Spinal cord (tissue), 10 donors: ENCODE data around the gene SIGLEC5. TPM values are rescaled to one million over a fixed set of nuclear protein-coding genes. Genes with fewer than 3 reads are reported as not detected.
"Not testable (repeated sequence)": the region's sequence is repeated elsewhere in the genome, so short reads cannot be mapped to it uniquely, and the experiment has no call there.

Experiments
- DNase-seq, 6 donors: peaks; one replicate each; pipeline versions ENCODE4 v3.0.0 to v3.0.0-alpha.2; 2013 to 2015; ENCODE audit warnings: low spot score in 6 of 6, low read depth in 4 of 6
- H3K27ac ChIP-seq: one replicate; pipeline ENCODE4 v1.5.1; 2013; ENCODE audit warnings: low read depth, low read length, control low read depth
- H3K27me3 ChIP-seq: one replicate; pipeline ENCODE4 v1.6.1; 2013; ENCODE audit warnings: low read length; ENCODE audit not compliant: control insufficient read depth, insufficient read depth
- H3K36me3 ChIP-seq: one replicate; pipeline ENCODE4 v1.6.1; 2013; ENCODE audit warnings: low read length; ENCODE audit not compliant: control insufficient read depth, insufficient read depth
- H3K4me1 ChIP-seq: one replicate; pipeline ENCODE4 v1.6.1; 2013; ENCODE audit warnings: low read length; ENCODE audit not compliant: control insufficient read depth, insufficient read depth
- H3K4me3 ChIP-seq: one replicate; pipeline ENCODE4 v1.5.1; 2013; ENCODE audit warnings: low read depth, low read length, control low read depth
- H3K9me3 ChIP-seq: one replicate; pipeline ENCODE4 v1.6.1; 2013; ENCODE audit warnings: low read length; ENCODE audit not compliant: control insufficient read depth, insufficient read depth
- WGBS: methylation state at CpG from one replicate; pipeline ENCODE4 v1.1.5; 2013; ENCODE audit warnings: missing lambda C conversion rate; ENCODE audit not compliant: insufficient coverage; 5-methylcytosine and 5-hydroxymethylcytosine counted together
- long read RNA-seq, 4 donors: transcript quantifications; one replicate each; lab custom pipeline, GENCODE V29; 2026
- polyA plus RNA-seq, 2 donors: library from polyadenylated mRNA; unstranded; fragments of 120-200 nt; gene quantifications; one replicate each; pipeline ENCODE4 v1.2.1, GENCODE V29; 2013; ENCODE audit not compliant: insufficient read length in 2 of 2
- total RNA-seq, 2 donors: library from RNA; depleted of rRNA in 1 of 2; stranded (reverse); fragments of 120-200 nt in 1 of 2; fragments of >200 nt in 1 of 2; gene quantifications; one replicate each; pipeline versions ENCODE4 v1.2.3 to v1.2.4, GENCODE V29; 2013 to 2014
- donor health status: healthy.

Gene SIGLEC5, protein sequence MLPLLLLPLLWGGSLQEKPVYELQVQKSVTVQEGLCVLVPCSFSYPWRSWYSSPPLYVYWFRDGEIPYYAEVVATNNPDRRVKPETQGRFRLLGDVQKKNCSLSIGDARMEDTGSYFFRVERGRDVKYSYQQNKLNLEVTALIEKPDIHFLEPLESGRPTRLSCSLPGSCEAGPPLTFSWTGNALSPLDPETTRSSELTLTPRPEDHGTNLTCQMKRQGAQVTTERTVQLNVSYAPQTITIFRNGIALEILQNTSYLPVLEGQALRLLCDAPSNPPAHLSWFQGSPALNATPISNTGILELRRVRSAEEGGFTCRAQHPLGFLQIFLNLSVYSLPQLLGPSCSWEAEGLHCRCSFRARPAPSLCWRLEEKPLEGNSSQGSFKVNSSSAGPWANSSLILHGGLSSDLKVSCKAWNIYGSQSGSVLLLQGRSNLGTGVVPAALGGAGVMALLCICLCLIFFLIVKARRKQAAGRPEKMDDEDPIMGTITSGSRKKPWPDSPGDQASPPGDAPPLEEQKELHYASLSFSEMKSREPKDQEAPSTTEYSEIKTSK
- total RNA-seq (1 to 10 TPM in 1 of 2 donors, under 1 TPM in 1; 0.44 to 1.6 TPM), polyA plus RNA-seq (under 1 TPM in 1 of 2 donors, not detected in 1; 0.22 TPM)
- long read RNA-seq, donor 1: 0 reads
- long read RNA-seq, donor 2: 0 reads
- long read RNA-seq, donor 3: 0 reads
- long read RNA-seq, donor 4: 0 reads

DNA sequence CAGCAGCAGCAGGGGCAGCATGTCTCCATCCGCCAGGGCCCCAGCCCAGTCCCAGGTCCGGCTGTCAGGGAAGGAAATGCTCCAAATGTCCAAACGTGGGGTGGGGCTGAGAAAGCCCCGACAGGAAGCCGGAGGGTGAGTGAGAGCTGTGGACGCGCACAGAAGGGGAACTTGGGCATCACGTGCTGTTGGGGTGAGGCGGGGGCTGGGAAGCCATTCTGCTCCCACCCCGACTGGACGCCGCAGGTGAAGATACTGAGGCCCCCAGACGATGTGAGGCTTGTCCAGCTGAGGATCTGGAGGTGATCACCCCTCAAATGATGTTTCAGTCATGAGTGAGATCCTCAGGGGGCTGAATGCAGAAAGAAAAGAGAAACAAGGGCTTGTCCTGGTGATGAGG lies at the start of gene SIGLEC5:
Gene SIGLEC5 (minus strand): TSS at position 87 of the 400 bp plus-strand sequence. CDS start 66 bp downstream, at position 21.
- H3K4me1 ChIP-seq, H3K36me3 ChIP-seq, H3K27me3 ChIP-seq, H3K4me3 ChIP-seq, DNase-seq, H3K27ac ChIP-seq, H3K9me3 ChIP-seq: not testable (repeated sequence)
- WGBS: 60% methylated on average over 5 of the region's 13 CpGs

GRCh38 chr19:51676566-51677083 lies 46.4 kb upstream of the SIGLEC5 start:
- DNase-seq: no peak
- no peak overlapping the region for H3K27ac ChIP-seq
- H3K36me3 ChIP-seq: no peaks in the 10 kb centered on the region
- no peaks in the 10 kb centered on the region for H3K9me3 ChIP-seq
- H3K27me3 ChIP-seq: peaks cover 2% of the 10 kb centered on the region
- no peak overlapping the region for H3K4me3 ChIP-seq
- no peaks in the 10 kb centered on the region for H3K4me1 ChIP-seq
- WGBS: 83% methylated on average over 10 of the region's 11 CpGs

DNA sequence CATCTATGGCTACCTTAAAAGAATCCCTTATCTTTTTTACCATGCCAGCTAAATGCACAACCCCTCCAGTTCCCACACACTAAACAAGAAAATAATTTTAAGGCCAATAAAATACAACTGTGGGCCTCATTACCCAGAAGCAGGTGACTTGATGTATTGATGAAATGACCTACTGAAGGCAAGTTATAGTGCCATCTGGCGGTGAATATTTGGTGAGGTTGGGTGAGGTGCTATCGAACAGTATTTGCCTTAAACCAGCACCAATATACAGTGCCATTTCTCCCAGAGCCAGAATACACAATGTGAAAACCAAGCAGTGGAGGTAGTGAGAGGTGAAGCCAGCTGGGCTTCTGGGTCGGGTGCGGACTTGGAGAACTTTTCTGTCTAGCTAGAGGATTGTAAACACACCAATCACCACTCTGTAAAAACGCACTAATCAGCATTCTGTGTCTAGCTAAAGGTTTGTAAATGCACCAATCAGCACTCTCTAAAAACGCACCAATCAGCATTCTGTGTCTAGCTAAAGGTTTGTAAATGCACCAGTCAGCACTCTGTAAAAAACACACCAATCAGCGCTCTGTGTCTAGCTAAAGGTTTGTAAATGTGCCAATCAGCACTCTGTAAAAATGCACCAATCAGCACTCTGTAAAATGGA lies 45.8 kb upstream of the SIGLEC5 start:
- not testable (repeated sequence) for H3K4me1 ChIP-seq, H3K36me3 ChIP-seq, H3K27me3 ChIP-seq, H3K9me3 ChIP-seq, DNase-seq, H3K4me3 ChIP-seq, H3K27ac ChIP-seq
- 49% methylated on average over 2 of the region's 7 CpGs for WGBS

- no CpG with 5 or more reads among the region's 3 CpGs for WGBS
- Histone ChIP-seq H3K27me3 (peaks cover 16% of the 10 kb centered on the region), H3K27ac (no peak overlapping the region), H3K4me3 (no peak overlapping the region), H3K9me3 (no peaks in the 10 kb centered on the region), H3K36me3 (no peaks in the 10 kb centered on the region), H3K4me1 (no peaks in the 10 kb centered on the region)
- DNase-seq: no peak
Measured at GRCh38 chr19:51668216-51668615, 38.0 kb upstream of the SIGLEC5 start.

- Histone ChIP-seq H3K4me3 (no peak overlapping the region), H3K27ac (no peak overlapping the region), H3K9me3 (no peaks in the 10 kb centered on the region), H3K27me3 (peaks cover 19% of the 10 kb centered on the region), H3K36me3 (no peaks in the 10 kb centered on the region), H3K4me1 (no peaks in the 10 kb centered on the region)
- no peak for DNase-seq
- no CpG with 5 or more reads among the region's 3 CpGs for WGBS
Measured at GRCh38 chr19:51664997-51665396, 34.8 kb upstream of the SIGLEC5 start.

- H3K9me3 ChIP-seq: no peaks in the 10 kb centered on the region
- H3K4me1 ChIP-seq: no peaks in the 10 kb centered on the region
- no peak overlapping the region for H3K4me3 ChIP-seq
- no peak overlapping the region for H3K27ac ChIP-seq
- H3K36me3 ChIP-seq: no peaks in the 10 kb centered on the region
- no CpG with 5 or more reads among the region's 1 CpG for WGBS
- peaks cover 19% of the 10 kb centered on the region for H3K27me3 ChIP-seq
- DNase-seq: no peak
Measured at GRCh38 chr19:51664131-51664530, 33.9 kb upstream of the SIGLEC5 start.

DNA sequence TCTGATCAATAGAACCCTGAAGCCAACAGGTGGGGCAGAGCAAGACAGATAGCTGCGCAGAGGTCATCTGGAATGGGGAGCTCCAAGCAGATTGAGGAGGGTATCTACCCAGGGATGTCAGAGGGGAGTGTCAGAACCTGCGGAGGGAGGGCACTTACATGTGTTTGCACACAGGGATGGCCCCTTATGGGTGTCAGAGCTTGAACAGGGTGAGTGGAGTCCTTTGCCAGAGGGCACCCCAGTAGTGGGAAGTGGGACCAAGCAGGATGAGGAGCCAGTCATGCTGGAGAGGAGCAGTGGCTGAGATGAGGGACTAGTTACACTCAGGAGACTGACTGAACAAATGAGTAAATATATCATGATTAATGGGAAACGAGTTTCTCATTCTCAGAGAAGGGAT lies 33.4 kb upstream of the SIGLEC5 start:
- DNase-seq: no peak
- Histone ChIP-seq H3K4me3 (no peak overlapping the region), H3K27me3 (peaks cover 19% of the 10 kb centered on the region), H3K4me1 (no peaks in the 10 kb centered on the region), H3K9me3 (no peaks in the 10 kb centered on the region), H3K27ac (no peak overlapping the region), H3K36me3 (no peaks in the 10 kb centered on the region)
- 61% methylated on average over 2 of the region's 3 CpGs for WGBS

GRCh38 chr19:51660975-51661600 lies 30.9 kb upstream of the SIGLEC5 start:
- Histone ChIP-seq H3K4me1 (no peaks in the 10 kb centered on the region), H3K27me3 (peaks cover 13% of the 10 kb centered on the region), H3K9me3 (no peaks in the 10 kb centered on the region), H3K36me3 (no peaks in the 10 kb centered on the region), H3K27ac (no peak overlapping the region), H3K4me3 (no peak overlapping the region)
- WGBS: 0% methylated on average over 1 of the region's 10 CpGs
- peak; percentile 43 to 94 (median 76) for DNase-seq

GRCh38 chr19:51654783-51655182 lies 24.6 kb upstream of the SIGLEC5 start:
- Histone ChIP-seq H3K27ac (no peak overlapping the region), H3K27me3 (peaks cover 7% of the 10 kb centered on the region), H3K4me3 (no peak overlapping the region), H3K4me1 (no peaks in the 10 kb centered on the region), H3K9me3 (no peaks in the 10 kb centered on the region), H3K36me3 (no peaks in the 10 kb centered on the region)
- no peak for DNase-seq
- no CpG with 5 or more reads among the region's 4 CpGs for WGBS
